A172 (cell line): ENCODE results near the gene NEK1. TPM values are rescaled to one million over a fixed set of nuclear protein-coding genes. Genes with fewer than 3 reads are reported as not detected.

ENCODE experiments used
- DNase-seq: peaks from one replicate; pipeline ENCODE4 v3.0.0-alpha.2; 2015; ENCODE audit warnings: low spot score
- total RNA-seq: library from RNA; depleted of rRNA; stranded (reverse); fragments of >200 nt; shearing (Covaris generic); gene quantifications from 2 replicates; pipeline ENCODE4 v1.2.3, GENCODE V29; 2014

Gene NEK1
- total RNA-seq, 1 experiment from 2014 or later, result 7.8 TPM

GRCh38 chr4:169420291-169420690 is 192.1 kb downstream of the NEK1 start:
- no peak for DNase-seq

- DNase-seq, result peak; percentile 3
These were observed 193.5 kb downstream of the NEK1 start for GRCh38 chr4:169418846-169419245.

GRCh38 chr4:169417629-169418282 is 194.6 kb downstream of the NEK1 start:
- DNase-seq, result no peak

GRCh38 chr4:169416997-169417396 is 195.4 kb downstream of the NEK1 start:
- DNase-seq, result no peak

- DNase-seq, result no peak
These were observed 195.9 kb downstream of the NEK1 start for GRCh38 chr4:169416461-169416860.

GRCh38 chr4:169414913-169415312 is 197.5 kb downstream of the NEK1 start:
- no peak for DNase-seq

- no peak for DNase-seq
These were observed 200.3 kb downstream of the NEK1 start for GRCh38 chr4:169412046-169412445.

GRCh38 chr4:169410839-169411770 is 201.3 kb downstream of the NEK1 start:
- DNase-seq, result peak; percentile 19

- DNase-seq, result no peak
These were observed 205.1 kb downstream of the NEK1 start for GRCh38 chr4:169407217-169407845.

- no peak for DNase-seq
These were observed 207.4 kb downstream of the NEK1 start for GRCh38 chr4:169404960-169405359.

GRCh38 chr4:169400832-169401231 is 211.6 kb downstream of the NEK1 start:
- no peak for DNase-seq

- no peak for DNase-seq
These were observed 212.2 kb downstream of the NEK1 start for GRCh38 chr4:169399976-169400767.

GRCh38 chr4:169398316-169398715 is 214.1 kb downstream of the NEK1 start:
- peak; percentile 71 for DNase-seq

GRCh38 chr4:169397762-169398161 is 214.6 kb downstream of the NEK1 start:
- DNase-seq, result peak; percentile 29

GRCh38 chr4:169385376-169385775 is 227.0 kb downstream of the NEK1 start:
- DNase-seq, result no peak

- no peak for DNase-seq
These were observed 227.6 kb downstream of the NEK1 start for GRCh38 chr4:169384779-169385178.

- peak; percentile 63 for DNase-seq
These were observed 228.7 kb downstream of the NEK1 start for GRCh38 chr4:169383724-169384123.

GRCh38 chr4:169379688-169380087 is 232.7 kb downstream of the NEK1 start:
- no peak for DNase-seq

- DNase-seq, result no peak
These were observed 235.0 kb downstream of the NEK1 start for GRCh38 chr4:169377367-169377766.

- DNase-seq, result no peak
These were observed 236.0 kb downstream of the NEK1 start for GRCh38 chr4:169376421-169376820.

- no peak for DNase-seq
These were observed 239.6 kb downstream of the NEK1 start for GRCh38 chr4:169372791-169373190.

- DNase-seq, result no peak
These were observed 242.7 kb downstream of the NEK1 start for GRCh38 chr4:169369634-169370033.
